Kidney (tissue), 11 donors: ENCODE measurements around the gene PSG7. TPM values are rescaled to one million over a fixed set of nuclear protein-coding genes. Genes with fewer than 3 reads are reported as not detected.
"Not testable (repeated sequence)": the region's sequence is repeated elsewhere in the genome, so short reads cannot be mapped to it uniquely, and the experiment has no call there.

Experiments
- DNase-seq, 5 donors: peaks; one replicate each; pipeline ENCODE4 v3.0.0-alpha.2; 2013 to 2020
- FAIRE-seq: peaks from 2 replicates; lab custom pipeline; 2012; peaks lifted over from hg19 to GRCh38; lab: Jason Lieb, UNC
- H3K27ac ChIP-seq, 2 donors: one replicate each; pipeline ENCODE4 v1.7.0; 2013; ENCODE audit warnings: low read depth in 2 of 2, low read length in 2 of 2, inconsistent platforms in 1 of 2
- H3K27me3 ChIP-seq: one replicate; pipeline ENCODE4 v1.7.1; 2013; ENCODE audit warnings: low read length, inconsistent platforms; ENCODE audit not compliant: control insufficient read depth, insufficient read depth
- H3K36me3 ChIP-seq, 3 donors: one replicate each; pipeline versions ENCODE4 v1.7.0 to v1.7.1; 2013; ENCODE audit warnings: low read length in 3 of 3, control low read depth in 1 of 3, inconsistent platforms in 1 of 3; ENCODE audit not compliant: insufficient read depth in 3 of 3, control insufficient read depth in 2 of 3
- H3K4me1 ChIP-seq, 3 donors: one replicate each; pipeline versions ENCODE4 v1.7.0 to v1.7.1; 2013; ENCODE audit warnings: low read length in 3 of 3, inconsistent platforms in 1 of 3, low read depth in 1 of 3; ENCODE audit not compliant: control insufficient read depth in 2 of 3, insufficient read depth in 2 of 3
- H3K4me3 ChIP-seq, 3 donors: one replicate each; pipeline versions ENCODE4 v1.7.0 to v1.8.1; 2013; ENCODE audit warnings: low read length in 3 of 3, control low read depth in 1 of 3, inconsistent platforms in 1 of 3
- H3K9ac ChIP-seq, 3 donors: one replicate each; pipeline versions ENCODE4 v1.7.0 to v1.7.1; 2013; ENCODE audit warnings: low read length in 3 of 3, control low read depth in 1 of 3, inconsistent platforms in 1 of 3
- H3K9me3 ChIP-seq, 3 donors: one replicate each; pipeline versions ENCODE4 v1.7.0 to v1.7.1; 2013; ENCODE audit warnings: low read length in 3 of 3, control low read depth in 1 of 3, inconsistent platforms in 1 of 3; ENCODE audit not compliant: control insufficient read depth in 2 of 3, insufficient read depth in 1 of 3
- intact Hi-C: fragments of 100-400 bp; cut with DNase I; formaldehyde crosslinking; loops from one replicate; pipeline ENCODE4 v1.11.1; 2022
- polyA plus RNA-seq: library from polyadenylated mRNA; stranded (reverse); fragments of 350-450 nt; fragmentation: Illumina TruSeq; extraction: RNeasy Lipid Tissue Mini Kit (QIAGEN cat#74804); gene quantifications from one replicate; pipeline ENCODE4 v1.2.3, GENCODE V29; 2014; ENCODE audit warnings: low read depth, low replicate concordance; ENCODE audit not compliant: insufficient read depth
- total RNA-seq: library from RNA; stranded (reverse); fragmentation: NEBNext Ultra II Directional; extraction: Animal tissue kit (Norgen Biotek cat#: 25700); gene quantifications from one replicate; pipeline ENCODE4 v1.2.1, GENCODE V29; 2021
- donor health status: control.
- donor health status: control.
- donor health status: DM: yes; HTN: yes; CAD: no.
- donor health status: Normal renal cell carcinoma (clear cell type).

Gene PSG7
- total and polyA plus RNA-seq, 2 donors from 2014 or later, result not detected

DNA sequence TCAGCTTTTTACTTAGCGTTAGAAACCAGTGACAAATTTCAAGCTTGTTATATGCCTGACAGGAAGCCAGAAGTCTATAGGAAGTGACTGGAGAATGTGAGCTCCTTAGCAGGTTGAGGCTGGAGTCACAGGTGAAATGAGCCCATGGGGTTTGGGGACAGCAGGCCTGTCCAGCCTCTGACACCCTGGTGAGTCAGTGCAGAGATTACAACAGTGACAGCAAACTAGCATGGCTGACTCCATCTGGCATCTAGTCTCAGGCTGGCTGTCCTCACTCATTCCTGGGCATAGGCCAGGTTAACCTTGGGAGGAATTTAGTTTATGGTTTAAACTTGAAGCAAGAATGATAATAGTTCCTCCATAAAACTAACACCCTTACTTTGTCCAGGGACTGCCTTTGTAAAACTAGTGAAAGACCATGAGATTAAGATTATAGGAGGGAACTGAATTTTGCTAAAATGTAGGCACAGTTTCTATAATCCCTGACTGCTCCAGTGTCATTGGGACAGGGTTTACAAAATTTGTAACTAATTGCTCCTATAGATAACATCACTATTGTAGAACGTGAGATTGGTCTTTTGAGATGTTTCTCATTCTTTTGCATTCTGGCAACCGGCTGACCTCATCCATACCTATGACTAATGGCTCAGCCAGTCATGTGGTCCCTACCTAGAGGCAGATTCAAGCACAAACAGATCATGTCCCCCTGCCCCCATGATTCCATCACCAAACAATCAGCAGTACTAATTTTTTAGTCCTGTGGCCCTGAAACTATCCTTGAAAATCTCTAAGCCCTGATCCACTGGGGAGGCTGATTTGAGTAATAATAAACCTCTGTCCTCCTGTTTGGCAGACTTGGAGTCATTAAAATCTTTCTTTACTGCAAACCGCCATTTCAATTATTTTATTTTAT is 61.9 kb downstream of the PSG7 start:
- H3K36me3 ChIP-seq, H3K9ac ChIP-seq, H3K27me3 ChIP-seq, FAIRE-seq, intact Hi-C loops, H3K9me3 ChIP-seq, H3K4me1 ChIP-seq, DNase-seq, H3K27ac ChIP-seq, H3K4me3 ChIP-seq: not testable (repeated sequence)

DNA sequence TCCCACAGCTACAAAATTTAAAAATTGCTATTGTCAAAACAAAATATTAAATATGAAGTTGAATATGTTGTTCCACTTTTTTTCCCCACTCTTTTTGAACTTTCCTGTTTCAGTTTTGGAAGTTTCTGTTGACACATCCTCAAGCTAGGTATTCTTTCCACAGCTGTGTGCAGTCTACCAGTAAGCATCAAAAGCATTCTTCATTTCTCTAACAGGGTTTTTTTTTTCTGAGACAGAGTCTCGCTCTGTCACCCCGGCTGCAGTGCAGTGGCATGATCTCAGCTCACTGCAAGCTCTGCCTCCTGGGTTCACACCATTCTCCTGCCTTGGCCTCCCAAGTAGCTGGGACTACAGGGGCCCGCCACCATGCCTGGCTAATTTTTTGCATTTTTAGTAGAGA is 62.9 kb downstream of the PSG7 start:
- H3K27ac ChIP-seq, H3K4me1 ChIP-seq, H3K9ac ChIP-seq, H3K36me3 ChIP-seq, intact Hi-C loops, H3K27me3 ChIP-seq, H3K4me3 ChIP-seq, H3K9me3 ChIP-seq, FAIRE-seq, DNase-seq: not testable (repeated sequence)

Other genes with a start within 250 kb of the PSG7 start
- not detected for gene PSG3, start 196.7 kb downstream of the PSG7 start, total RNA-seq
- gene PSG3, start 196.7 kb downstream of the PSG7 start, polyA plus RNA-seq, result not detected
- gene PSG8, start 171.5 kb downstream of the PSG7 start, total RNA-seq, result not detected
- not detected for gene PSG8, start 171.5 kb downstream of the PSG7 start, polyA plus RNA-seq
- not detected for gene PSG1, start 57.5 kb downstream of the PSG7 start, total RNA-seq
- gene PSG1, start 57.5 kb downstream of the PSG7 start, polyA plus RNA-seq, result not detected
- gene PSG6, start 19.3 kb downstream of the PSG7 start, total RNA-seq, result not detected
- gene PSG6, start 19.3 kb downstream of the PSG7 start, polyA plus RNA-seq, result not detected
- gene PSG11, start 89.3 kb upstream of the PSG7 start, total RNA-seq, result not detected
- not detected for gene PSG11, start 89.3 kb upstream of the PSG7 start, polyA plus RNA-seq
- gene PSG2, start 145.5 kb upstream of the PSG7 start, total RNA-seq, result not detected
- gene PSG2, start 145.5 kb upstream of the PSG7 start, polyA plus RNA-seq, result not detected
- gene PSG5, start 249.3 kb upstream of the PSG7 start, total RNA-seq, result not detected
- gene PSG5, start 249.3 kb upstream of the PSG7 start, polyA plus RNA-seq, result not detected